HG03196 (cell line): ENCODE measurements around the gene DHX35.
"Not testable (repeated sequence)": the region's sequence is repeated elsewhere in the genome, so short reads cannot be mapped to it uniquely, and the experiment has no call there.

Experiments used
- ATAC-seq: cut with Tn5 transposase; IDR thresholded peaks from one replicate; pipeline ENCODE4 v1.9.1; 2021; ENCODE audit not compliant: unreplicated experiment

DHX35 gene

DNA sequence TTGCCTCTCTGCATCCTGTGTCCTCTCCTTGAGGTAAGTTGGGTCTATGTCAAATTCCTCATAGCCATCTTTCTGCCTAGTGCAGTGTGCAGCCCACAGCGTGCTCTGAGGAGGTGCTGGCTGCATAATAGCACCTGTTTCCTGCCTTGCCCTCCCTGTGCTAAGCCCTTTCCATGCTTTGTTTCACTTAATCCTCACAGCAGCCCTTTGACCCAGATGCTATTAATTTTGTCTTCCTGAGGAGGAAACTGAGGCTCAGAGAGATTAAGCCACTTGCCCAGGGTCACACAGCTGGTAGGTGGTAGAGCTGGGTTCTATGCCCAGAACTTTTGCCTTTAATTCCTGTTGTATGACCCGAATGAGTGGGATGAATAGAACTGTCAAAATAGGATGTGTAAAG lies 22.5 kb upstream of the DHX35 start:
- no peak for ATAC-seq

DNA sequence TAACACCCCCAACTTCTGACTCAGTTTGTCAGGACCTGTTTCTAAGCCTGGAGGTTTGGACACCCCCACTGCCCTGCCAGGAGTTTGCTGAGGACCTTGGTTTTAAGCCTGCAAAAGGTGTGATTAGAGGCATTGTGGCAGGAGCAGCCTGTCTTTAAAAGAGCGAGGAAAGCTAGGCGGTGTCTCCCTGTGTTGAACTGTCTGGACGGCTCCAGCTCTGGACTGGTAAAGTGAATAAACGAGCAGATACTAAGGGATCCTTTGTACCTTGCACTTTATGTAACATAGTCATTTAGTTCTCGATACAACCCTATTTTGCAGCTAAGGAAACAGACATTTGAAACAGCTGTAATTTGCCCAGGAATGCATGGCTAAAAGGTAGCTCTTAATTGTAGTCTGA lies 21.5 kb upstream of the DHX35 start:
- ATAC-seq: no peak

DNA sequence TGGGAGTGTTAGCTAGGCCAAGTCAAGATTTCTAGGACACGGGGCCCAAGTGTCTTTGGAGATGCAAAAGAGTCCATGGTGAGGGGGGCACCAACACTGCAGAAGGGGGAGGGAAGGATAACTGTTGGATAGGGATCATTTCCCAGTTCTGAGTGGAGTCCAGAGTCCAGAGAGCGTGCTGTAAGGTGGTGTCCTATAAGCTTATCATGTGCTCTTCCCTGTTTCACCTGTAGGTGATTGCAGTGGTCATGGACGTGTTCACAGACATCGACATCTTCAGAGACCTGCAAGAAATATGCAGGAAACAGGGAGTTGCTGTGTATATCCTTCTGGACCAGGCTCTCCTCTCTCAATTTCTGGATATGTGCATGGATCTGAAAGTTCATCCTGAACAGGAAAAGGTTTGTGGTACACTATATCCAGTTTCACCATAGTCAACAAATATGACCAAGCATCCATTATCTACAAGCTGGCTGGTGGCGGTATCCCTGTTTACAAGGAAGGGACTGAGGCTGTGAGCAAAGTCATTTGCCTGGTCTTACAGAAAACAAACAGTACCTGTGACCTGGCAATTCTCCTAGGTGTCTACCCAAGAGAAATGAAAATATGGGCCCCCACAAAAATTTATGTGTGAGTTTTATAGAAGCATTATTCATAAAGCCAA lies 20.3 kb upstream of the DHX35 start:
- ATAC-seq: no peak

DNA sequence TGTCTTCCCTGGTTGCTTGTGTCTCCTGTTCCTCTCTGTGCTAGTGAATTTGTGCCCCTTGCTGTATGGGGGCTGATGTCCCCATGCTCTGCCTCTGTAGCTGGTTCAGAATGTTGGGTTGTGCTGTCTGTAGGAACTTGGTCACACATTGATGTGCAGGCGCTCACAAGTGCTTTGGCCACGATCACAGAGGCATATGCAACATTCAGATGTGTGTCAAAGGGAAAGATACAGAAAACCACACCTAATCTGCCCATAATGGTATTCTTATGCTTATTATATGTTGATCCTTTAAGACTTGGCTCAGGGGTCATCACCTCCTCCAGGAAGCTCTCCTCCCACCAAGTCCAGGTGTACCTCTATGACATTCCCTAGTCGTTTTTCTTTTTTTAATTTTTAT lies 17.1 kb upstream of the DHX35 start:
- ATAC-seq: no peak

DNA sequence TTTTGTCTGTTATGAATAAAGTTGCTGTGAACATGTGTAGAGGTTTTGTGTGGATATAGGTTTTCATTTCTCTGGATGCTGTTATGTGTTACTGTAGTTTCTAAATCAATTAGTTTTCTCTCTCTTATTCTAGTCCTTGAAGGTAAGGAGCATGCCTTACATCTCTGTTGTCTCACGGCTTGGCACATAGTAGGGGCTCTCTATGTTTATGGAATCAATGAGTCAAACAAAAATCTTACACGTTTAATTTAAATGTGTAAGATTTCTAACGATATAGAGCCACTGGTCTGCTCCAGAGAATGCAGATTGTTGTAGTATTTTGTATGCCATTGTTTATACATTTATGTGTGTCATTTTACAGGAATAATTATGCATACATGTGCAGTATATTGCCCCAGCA lies 15.3 kb upstream of the DHX35 start:
- no peak for ATAC-seq

DNA sequence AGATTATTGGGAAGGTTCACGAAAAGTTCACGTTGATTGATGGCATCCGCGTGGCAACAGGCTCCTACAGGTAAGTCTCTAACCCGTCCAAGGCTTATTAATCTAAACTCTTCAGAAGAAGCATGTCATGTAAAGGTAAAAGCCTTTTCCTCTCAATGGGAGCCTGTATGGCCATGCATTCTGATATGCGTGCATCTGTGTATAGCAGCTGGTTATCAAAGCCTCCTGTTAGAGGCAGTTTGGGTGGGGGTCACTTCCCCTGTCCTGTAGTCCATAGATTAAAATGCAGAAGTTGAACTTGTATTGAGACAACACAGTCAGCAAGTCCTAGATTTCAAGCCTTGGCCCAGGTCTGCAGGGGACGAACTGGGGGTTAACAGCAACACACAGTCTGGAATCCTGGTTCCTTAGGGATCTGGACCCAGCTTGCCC lies 14.2 kb upstream of the DHX35 start:
- ATAC-seq: no peak

DNA sequence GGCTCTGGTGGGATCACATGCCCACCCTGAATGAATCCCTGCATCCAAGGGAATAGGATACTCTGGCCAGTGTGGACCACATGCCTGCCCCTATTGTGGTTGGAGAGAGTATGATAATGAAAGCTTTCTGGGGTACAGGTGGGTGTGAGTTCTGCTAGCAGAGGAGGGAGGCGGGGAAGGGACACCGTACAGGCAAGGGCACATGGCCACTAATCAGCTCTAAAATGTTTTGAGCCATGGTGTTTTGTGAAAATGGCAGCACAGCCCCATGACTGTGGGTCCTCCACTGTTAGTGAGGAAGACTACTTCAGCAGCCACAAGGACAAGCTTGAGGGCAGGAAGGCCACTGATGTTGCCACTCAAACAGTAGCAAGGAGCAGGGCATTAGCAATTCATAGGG lies 11.9 kb upstream of the DHX35 start:
- ATAC-seq: no peak

DNA sequence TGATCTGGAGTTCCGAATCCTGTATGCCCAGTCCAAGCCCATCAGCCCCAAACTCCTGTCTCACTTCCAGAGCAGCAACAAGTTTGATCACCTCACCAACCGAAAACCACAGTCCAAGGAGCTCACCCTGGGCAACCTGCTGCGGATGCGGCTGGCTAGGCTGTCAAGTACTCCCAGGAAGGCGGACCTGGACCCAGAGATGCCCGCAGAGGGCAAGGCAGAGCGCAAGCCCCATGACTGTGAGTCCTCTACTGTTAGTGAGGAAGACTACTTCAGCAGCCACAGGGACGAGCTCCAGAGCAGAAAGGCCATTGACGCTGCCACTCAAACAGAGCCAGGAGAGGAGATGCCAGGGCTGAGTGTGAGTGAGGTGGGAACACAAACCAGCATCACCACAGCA lies 10.5 kb upstream of the DHX35 start:
- no peak for ATAC-seq

DNA sequence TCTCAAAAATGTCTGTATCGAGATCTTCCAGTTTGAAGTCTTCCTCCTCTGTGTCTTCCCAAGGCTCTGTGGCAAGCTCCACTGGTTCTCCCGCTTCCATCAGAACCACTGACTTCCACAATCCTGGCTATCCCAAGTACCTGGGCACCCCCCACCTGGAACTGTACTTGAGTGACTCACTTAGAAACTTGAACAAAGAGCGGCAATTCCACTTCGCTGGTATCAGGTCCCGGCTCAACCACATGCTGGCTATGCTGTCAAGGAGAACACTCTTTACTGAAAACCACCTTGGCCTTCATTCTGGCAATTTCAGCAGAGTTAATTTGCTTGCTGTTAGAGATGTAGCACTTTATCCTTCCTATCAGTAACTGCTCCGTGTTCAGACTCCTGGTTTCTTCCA lies 10.0 kb upstream of the DHX35 start:
- no peak for ATAC-seq

DNA sequence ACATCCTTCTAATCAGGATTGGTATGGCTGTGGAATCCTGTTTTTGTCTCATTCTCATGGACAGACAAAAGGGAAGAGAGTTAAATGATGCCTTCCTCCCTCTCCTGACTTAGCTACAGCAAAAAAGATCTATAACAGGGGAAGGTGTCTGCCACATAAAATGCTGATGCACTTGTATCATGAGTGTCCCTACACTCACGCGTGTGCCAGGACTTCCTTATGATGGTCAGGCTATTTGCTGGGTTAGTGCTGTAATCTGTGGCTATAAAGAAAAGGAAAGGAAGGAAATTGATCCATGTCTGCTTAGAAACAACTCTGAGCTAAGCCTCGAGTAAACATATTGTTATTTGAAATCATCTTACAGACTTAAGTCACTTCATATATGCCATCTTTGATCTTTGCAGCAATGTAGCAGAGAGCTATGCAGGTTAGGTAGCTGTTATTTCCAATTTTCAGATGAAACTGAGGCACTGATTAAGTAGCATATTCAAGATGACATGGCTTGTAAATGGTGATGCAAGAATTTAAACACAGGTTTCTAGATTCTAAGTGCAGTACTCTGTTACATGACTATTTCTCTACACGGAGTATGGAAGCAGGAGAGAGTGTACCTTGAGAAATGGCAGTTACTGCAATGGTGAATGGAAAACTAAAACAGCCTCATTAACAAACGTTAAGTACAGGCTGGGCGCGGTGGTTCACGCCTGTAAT lies 8.4 kb upstream of the DHX35 start:
- no peak for ATAC-seq

DNA sequence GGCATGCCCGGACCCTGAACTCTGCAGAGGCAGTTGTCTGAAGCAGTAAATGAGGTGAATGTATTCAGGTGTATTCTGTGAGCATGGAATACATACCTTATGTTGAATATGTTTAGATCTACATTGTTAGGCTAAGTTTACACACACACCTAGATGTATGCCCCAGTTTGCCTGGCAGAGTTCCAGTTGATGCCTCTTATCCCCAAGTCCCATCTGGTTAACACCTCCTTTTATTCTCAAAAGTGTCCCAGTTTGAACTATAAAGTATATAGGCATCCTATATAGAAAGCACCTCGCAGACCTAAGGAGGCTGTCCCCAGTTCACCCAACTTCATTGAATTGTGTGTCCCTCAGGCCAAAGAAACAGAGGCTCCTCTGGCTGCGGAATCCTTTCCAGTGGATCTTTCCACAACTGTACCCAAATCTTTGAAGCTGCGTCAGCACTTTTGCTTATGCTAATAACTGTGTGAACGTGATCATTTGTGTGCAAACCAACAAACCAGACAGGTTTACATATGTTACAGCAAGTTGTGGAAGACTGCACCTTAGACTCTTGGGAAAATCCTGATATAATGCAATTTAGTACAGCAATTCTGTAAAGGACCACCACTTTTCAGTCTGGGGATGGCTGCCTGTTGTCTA lies 4.8 kb upstream of the DHX35 start:
- ATAC-seq: no peak

DNA sequence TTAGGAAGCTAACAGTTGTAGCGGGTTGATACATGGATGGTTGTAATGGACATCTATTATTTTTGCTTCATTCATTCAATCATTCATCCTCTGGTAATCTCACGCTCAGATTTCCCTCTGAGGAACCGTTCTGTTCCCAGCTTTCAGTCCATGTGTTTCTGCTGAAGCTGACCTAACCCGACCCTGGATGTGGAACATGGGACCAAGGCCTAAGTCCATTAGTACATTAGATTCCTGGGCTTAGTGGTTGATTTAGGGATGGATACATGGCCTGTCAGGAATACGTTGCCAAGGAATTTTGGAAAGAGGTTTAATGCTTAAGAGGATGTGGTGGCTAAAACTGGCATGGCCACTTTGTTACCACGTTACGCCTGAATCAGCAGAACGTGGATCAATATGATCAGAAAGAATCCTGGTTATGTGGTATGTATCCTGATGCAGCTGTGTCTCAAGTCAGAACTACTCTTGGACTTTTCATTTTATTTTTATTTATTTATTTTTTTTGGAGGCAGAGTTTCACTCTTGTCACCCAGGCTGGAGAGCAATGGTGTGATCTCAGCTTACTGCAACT lies 4.1 kb upstream of the DHX35 start:
- no peak for ATAC-seq

DNA sequence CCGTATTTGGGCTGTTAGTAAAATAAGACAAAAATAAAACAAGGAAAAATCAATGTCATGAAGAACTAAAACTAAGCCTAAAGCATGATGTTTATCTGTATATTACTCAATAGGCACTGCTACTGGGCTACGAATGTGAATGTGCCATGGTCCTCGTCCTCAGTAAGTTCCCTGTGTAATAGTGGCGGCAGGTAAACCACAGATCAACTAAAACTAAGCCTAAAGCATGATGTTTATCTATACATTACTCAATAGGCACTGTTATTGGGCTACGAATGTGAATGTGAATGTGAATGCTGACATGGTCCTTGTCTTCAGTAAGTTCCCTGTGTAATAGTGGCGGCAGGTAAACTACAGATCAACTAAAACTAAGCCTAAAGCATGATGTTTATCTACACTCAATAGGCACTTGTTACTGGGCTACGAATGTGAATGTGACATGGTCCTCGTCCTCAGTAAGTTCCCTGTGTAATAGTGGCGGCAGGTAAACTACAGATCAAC lies 1.9 kb upstream of the DHX35 start:
- not testable (repeated sequence) for ATAC-seq

DNA sequence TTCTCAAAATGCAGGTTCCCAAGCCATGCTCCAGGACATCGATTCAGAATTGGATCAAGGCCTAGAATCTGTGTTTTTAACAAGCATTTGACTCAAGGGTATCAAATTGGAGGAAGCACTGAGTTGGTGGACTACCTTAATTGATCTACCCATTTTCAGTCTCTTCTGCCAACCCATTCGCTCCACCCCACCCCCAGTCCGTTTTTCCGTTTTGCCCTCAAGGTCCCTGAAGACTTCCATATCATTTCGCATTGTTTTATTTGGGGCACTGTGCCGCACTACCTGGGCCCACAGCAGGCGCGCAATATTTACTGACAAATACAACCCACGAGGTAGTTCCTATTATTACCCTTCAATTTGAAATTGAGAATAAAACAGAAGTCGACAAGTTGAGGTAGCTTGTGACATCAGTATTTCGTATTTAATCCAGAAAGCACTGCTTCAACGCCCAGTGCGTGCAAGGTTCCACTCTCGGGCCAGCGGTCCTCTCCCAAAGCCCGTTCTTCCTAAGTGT lies 557 bp upstream of the DHX35 start:
- ATAC-seq: no peak

DNA sequence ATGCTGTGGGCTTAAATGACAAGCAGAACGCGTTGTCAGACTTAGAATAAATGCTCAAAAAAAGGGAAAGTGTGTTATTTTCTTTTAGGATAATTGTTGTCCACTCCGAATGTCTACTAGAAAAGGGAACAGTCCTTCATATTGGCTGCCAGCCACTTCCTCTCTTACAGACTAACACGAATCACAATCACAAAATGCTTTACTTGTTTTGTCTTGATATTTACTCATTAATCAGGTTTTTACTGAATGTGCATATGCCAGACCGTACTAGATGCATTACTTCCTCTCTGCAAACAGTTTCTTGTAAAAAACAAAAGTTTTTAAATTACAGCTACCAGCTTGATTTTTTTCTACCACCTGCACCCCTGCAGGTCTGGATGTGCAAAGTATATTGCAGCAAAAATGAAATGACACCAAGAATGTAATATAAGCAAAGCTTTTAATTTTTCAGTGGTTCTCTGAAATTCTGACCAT lies 821 bp downstream of the DHX35 start:
- ATAC-seq: no peak

DNA sequence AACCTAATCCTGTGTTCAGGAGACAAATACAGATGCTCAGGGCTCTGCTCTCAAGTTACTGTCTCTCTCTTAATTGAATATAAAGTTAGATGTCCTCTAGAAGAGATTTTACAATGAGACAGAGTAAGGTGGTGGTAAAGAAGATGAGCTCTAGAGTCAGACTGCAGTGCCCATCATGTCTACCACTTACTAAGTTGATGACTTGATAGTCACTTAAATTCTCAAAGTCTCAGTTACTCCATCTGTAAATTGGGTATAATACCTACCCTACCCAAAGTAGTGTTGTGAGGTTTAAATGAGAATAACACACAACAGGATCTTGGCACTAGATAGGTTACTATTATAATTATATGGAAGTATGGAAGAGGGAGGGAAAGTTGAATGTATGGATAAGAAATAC lies 1.6 kb downstream of the DHX35 start:
- no peak for ATAC-seq

DNA sequence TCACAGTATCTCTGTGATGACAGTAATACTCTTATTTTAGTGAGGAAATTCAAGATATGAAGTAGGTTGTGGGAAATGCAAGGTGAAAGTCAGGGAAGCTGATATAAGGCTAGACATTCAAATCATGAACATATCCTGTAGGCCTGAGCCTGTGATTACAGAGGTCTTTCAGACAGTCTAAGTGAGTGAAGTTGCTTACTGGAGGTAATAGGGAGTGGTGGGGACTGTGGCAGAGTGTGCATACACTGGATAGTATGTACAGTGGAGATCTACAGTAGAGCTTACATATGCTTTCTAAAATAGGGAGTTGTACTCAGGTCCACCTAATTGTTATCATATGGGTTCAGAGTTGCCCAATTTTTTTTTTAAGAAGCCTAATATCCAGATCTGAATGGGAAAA lies 3.1 kb downstream of the DHX35 start:
- ATAC-seq: no peak

DNA sequence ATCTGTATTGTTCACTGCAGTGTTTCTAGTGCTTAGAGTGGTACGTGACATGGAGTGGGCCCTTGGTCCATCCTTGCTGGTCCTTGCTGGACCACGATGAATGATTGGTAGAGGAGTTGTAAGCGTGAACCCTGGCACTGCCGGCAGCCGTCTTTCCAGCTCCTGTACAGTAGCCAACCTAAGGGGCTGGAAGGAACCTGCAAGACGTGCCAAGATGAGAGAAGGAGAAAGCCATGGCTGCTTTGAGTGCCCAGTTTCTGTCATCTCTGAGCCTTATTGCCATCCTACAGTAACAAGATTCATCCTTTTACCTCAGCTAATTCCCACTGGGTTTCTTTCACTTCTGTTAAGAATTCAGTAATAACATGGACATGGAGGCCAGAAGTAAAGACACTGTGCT lies 5.9 kb downstream of the DHX35 start:
- no peak for ATAC-seq

DNA sequence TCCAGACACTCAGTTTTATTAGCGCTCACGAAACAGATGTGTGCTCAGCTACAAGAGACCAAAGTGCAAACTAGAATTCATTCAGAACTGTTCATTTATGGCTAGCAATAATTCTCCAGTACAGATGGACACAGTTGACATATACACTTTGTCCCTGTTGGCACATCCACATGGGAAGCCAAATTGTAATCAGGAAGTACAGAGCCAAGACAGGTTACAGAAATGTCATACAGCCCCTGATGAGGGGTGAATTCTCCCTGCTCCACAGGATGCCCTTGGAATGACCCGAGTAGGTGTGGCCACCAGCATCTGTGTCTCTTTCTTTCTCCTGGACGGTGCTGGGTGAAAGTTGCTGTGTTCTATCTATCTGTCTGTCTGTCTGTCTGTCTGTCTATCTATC lies 7.6 kb downstream of the DHX35 start:
- no peak for ATAC-seq

DNA sequence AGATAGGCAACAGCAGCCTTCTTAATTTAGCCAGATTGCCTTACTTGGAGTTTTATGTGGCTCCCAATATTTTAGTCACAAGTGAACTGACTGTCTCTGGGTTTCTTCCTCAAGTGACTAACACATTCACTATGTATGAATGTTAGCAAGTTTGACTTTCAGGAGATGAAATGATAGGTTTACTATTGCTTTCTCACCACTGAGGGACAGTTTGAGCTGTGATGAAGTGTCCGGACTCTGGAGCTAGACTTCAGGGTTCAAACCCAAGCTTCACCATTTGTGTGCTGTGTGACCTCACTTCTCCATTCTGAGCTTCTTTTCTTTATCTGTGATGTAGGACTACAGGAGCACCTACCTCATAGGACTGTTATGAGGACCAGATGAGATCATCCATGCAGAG lies 8.2 kb downstream of the DHX35 start:
- ATAC-seq: no peak

DNA sequence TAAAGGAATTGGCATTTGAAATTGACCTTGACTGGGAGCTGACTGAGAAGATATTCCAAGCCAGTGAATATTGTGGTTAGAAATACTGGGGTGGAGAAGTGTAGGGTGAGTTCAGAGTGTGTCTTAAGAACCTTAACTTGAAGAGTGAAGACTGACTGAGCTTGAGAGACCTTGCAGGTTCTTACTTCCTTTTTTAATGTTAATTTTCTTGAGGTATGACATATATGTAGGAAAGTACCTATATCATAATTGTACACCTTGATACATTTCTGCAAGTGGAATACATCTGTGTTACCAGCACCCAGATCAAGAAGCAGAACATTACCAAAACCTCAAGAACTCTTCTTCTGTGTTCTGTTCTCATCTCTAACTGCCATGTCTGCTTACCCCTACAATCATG lies 11.0 kb downstream of the DHX35 start:
- no peak for ATAC-seq

DNA sequence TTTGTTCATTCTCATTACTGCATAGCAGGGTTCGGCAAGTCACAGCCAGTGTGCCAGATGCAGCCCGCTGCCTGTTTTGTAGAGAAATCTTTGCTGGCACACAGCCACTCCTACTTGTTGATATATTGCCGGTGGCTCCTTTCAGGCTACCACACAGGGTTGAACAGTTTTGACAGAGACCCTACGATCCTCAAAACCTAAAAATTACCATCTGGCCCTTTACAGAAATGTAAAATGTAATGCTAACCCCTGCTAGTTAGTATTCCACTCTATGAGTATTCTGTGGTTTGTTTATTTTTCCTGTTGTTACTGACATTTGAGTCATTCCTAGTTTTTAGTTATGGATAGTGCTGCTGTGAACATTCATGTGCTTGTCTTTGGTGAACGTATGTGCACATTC lies 11.5 kb downstream of the DHX35 start:
- ATAC-seq: no peak
